GM23338 (cell line): ENCODE measurements around the gene NINJ2. TPM values are rescaled to one million over a fixed set of nuclear protein-coding genes. Genes with fewer than 3 reads are reported as not detected.

Experiments
- ATAC-seq: fragments of 200-7000 bp; cut with Tn5 transposase; 3 replicates; pipeline ENCODE4 v1.9.1; 2020
- DNase-seq: peaks from one replicate; pipeline ENCODE4 v3.0.0-alpha.2; 2015; ENCODE audit warnings: low spot score
- H2AFZ ChIP-seq: fragments of 200-600 bp; sonication (generic); 2 replicates; pipeline ENCODE4 v1.8.0; 2016; ENCODE audit warnings: antibody characterized with exemption, mild to moderate bottlenecking, moderate library complexity
- H3F3A ChIP-seq: fragments of 200-600 bp; sonication (generic); replicated peaks from 2 replicates; pipeline ENCODE4 v1.8.0; 2017; ENCODE audit warnings: antibody characterized with exemption, mixed run types, low read depth
- H3K27ac ChIP-seq: fragments of 200-600 bp; sonication (generic); 2 replicates; pipeline ENCODE4 v1.6.1; 2016; ENCODE audit warnings: low read depth
- H3K27me3 ChIP-seq: fragments of 200-600 bp; sonication (generic); 2 replicates; pipeline ENCODE4 v1.8.0; 2016; ENCODE audit warnings: mild to moderate bottlenecking, mixed run types, moderate library complexity; ENCODE audit not compliant: insufficient read depth
- H3K36me3 ChIP-seq: fragments of 200-600 bp; sonication (generic); 2 replicates; pipeline ENCODE4 v1.8.0; 2016; ENCODE audit warnings: mild to moderate bottlenecking; ENCODE audit not compliant: insufficient read depth
- H3K4me1 ChIP-seq: fragments of 200-600 bp; sonication (generic); 2 replicates; pipeline ENCODE4 v1.8.0; 2016; ENCODE audit warnings: mild to moderate bottlenecking, moderate library complexity; ENCODE audit not compliant: insufficient read depth
- H3K4me2 ChIP-seq: fragments of 200-600 bp; sonication (generic); 2 replicates; pipeline ENCODE4 v1.7.1; 2017; ENCODE audit warnings: mixed run types
- H3K4me3 ChIP-seq: fragments of 200-600 bp; sonication (generic); 2 replicates; pipeline ENCODE4 v1.6.1; 2016; ENCODE audit warnings: mixed run types
- H3K79me2 ChIP-seq: fragments of 200-600 bp; sonication (generic); replicated peaks from 2 replicates; pipeline ENCODE4 v1.8.0; 2017; ENCODE audit warnings: mild to moderate bottlenecking; ENCODE audit not compliant: insufficient read depth
- H3K9me2 ChIP-seq: fragments of 200-600 bp; sonication (generic); 2 replicates; pipeline ENCODE4 v1.8.0; 2017; ENCODE audit not compliant: insufficient read depth
- H4K20me1 ChIP-seq: fragments of 200-600 bp; sonication (generic); replicated peaks from 2 replicates; pipeline ENCODE4 v1.8.0; 2017; ENCODE audit warnings: mild to moderate bottlenecking; ENCODE audit not compliant: insufficient read depth
- H3K27ac Mint-ChIP-seq: 2 replicates; pipeline ENCODE4 v1.8.0; 2020; ENCODE audit warnings: inconsistent platforms, mild to moderate bottlenecking, moderate library complexity, mixed read lengths
- H3K27me3 Mint-ChIP-seq: 3 replicates; pipeline ENCODE4 v1.8.0; 2022; ENCODE audit warnings: low read depth, mild to moderate bottlenecking, moderate library complexity, mixed read lengths, inconsistent platforms; ENCODE audit not compliant: insufficient read depth, poor library complexity
- H3K36me3 Mint-ChIP-seq: 3 replicates; pipeline ENCODE4 v1.8.0; 2021; ENCODE audit warnings: low read depth, mild to moderate bottlenecking, inconsistent platforms, moderate library complexity, mixed read lengths
- H3K4me1 Mint-ChIP-seq: 3 replicates; pipeline ENCODE4 v1.8.0; 2020; ENCODE audit warnings: mild to moderate bottlenecking, inconsistent platforms, mixed read lengths
- H3K4me3 Mint-ChIP-seq: 3 replicates; pipeline ENCODE4 v1.8.0; 2021; ENCODE audit warnings: moderate library complexity, mild to moderate bottlenecking, inconsistent platforms, mixed read lengths
- H3K9me3 Mint-ChIP-seq: 3 replicates; pipeline ENCODE4 v1.8.0; 2020; ENCODE audit warnings: moderate library complexity, mild to moderate bottlenecking, inconsistent platforms, mixed read lengths
- CREB1 ChIP-seq: fragments of 250-450 bp; sonication (Bioruptor Pico); IDR thresholded peaks from 2 replicates; pipeline ENCODE4 v1.5.0; 2020; ENCODE audit warnings: low read depth, mild to moderate bottlenecking, moderate library complexity
- CTCF ChIP-seq, 2 experiments: fragments of 200-600 bp in 1 of 2; sonication (generic) in 1 of 2; conservative IDR thresholded peaks; 2 replicates each; pipeline versions ENCODE4 v1.5.1 to v1.6.1; 2016 to 2017; ENCODE audit warnings: antibody characterized with exemption in 2 of 2, low read depth in 2 of 2, mild to moderate bottlenecking in 2 of 2, moderate library complexity in 1 of 2
- EZH2phosphoT487 ChIP-seq: fragments of 200-600 bp; sonication (generic); IDR thresholded peaks from one replicate; pipeline ENCODE4 v1.8.1; 2018; ENCODE audit warnings: antibody characterized with exemption; ENCODE audit not compliant: unreplicated experiment
- JUNB ChIP-seq: IDR thresholded peaks from one replicate; pipeline ENCODE4 v1.6.1; 2016; ENCODE audit warnings: antibody characterized with exemption; ENCODE audit not compliant: unreplicated experiment
- REST ChIP-seq: IDR thresholded peaks from one replicate; pipeline ENCODE4 v1.6.1; 2018; ENCODE audit warnings: antibody characterized with exemption; ENCODE audit not compliant: unreplicated experiment
- STAT1 ChIP-seq: IDR thresholded peaks from one replicate; pipeline ENCODE4 v1.6.1; 2016; ENCODE audit warnings: antibody characterized with exemption; ENCODE audit not compliant: unreplicated experiment
- ZNF462 ChIP-seq: fragments of 250-450 bp; sonication (Bioruptor Pico); IDR thresholded peaks from 2 replicates; pipeline ENCODE4 v1.5.0; 2020; ENCODE audit warnings: mild to moderate bottlenecking, moderate library complexity
- polyA plus RNA-seq: library from polyadenylated mRNA; unstranded; fragments of >200 nt; fragmentation: Nextera tagmentation; extraction: Ambion mirVana; gene quantifications from 2 replicates; pipeline ENCODE4 v1.2.1, GENCODE V29; 2016
- total RNA-seq: library from RNA; depleted of rRNA; stranded (reverse); fragments of >200 nt; shearing (Covaris generic); gene quantifications from 2 replicates; pipeline ENCODE4 v1.2.3, GENCODE V29; 2014

Gene NINJ2
- total and polyA plus RNA-seq, 2 experiments from 2014 or later, result 0.94 to 2.6 TPM

GRCh38 chr12:569091-569676 lies 94.1 kb downstream of the NINJ2 start (continued):
- TF ChIP-seq ZNF462 (CRISPR knock-in tag), result no peak
- TF ChIP-seq CREB1, result no peak
- no peak for TF ChIP-seq CTCF (conservative IDR thresholded peaks at IDR 0.05; ENCODE audit: low read depth in 2 of 2)
- no peak for TF ChIP-seq EZH2phosphoT487
- no peak for TF ChIP-seq STAT1
- TF ChIP-seq JUNB, result no peak

- H3K9me3 Mint-ChIP-seq, result no peaks in the 10 kb centered on the region; the same call in 2 of the 3 replicates
- TF ChIP-seq REST, result no peak
These were observed 94.8 kb downstream of the NINJ2 start for GRCh38 chr12:568486-568885.

More at GRCh38 chr12:568486-568885, 94.8 kb downstream of the NINJ2 start:
- H3K4me1 Mint-ChIP-seq, result peaks cover 8% of the 10 kb centered on the region; the same call in 2 of the 3 replicates
- no peaks in the 10 kb centered on the region for H3K79me2 ChIP-seq
- no peak overlapping the region for H3K27ac Mint-ChIP-seq
- H3K9me2 ChIP-seq, result no peaks in the 10 kb centered on the region
- no peak overlapping the region for H2AFZ ChIP-seq
- DNase-seq, result no peak
- no peaks in the 10 kb centered on the region for H4K20me1 ChIP-seq
- H3K4me1 ChIP-seq, result peaks cover 7% of the 10 kb centered on the region; the same call in 1 of the 2 replicates
- H3K4me3 ChIP-seq, result no peak overlapping the region
- H3K27ac ChIP-seq, result no peak overlapping the region
- H3K4me3 Mint-ChIP-seq, result no peak overlapping the region
- ATAC-seq, result no peak
- 0 out of 2 replicates have a peak, but pooled peaks cover 3% of the 10 kb centered on the region for H3F3A ChIP-seq
- no peaks in the 10 kb centered on the region for H3K36me3 ChIP-seq
- H3K27me3 Mint-ChIP-seq, result peaks cover 13% of the 10 kb centered on the region
- no peaks in the 10 kb centered on the region; the same call in 2 of the 3 replicates for H3K36me3 Mint-ChIP-seq
- H3K27me3 ChIP-seq, result no peaks in the 10 kb centered on the region
- H3K4me2 ChIP-seq, result no peak overlapping the region
